GM19372 (cell line): ENCODE results near the gene WNK1.
"Not testable (repeated sequence)": the region's sequence is repeated elsewhere in the genome, so short reads cannot be mapped to it uniquely, and the experiment has no call there.

Experiments used
- ATAC-seq: cut with Tn5 transposase; IDR thresholded peaks from one replicate; pipeline ENCODE4 v1.9.1; 2021; ENCODE audit warnings: mild to moderate bottlenecking, low read depth, moderate library complexity; ENCODE audit not compliant: unreplicated experiment

WNK1 gene

DNA sequence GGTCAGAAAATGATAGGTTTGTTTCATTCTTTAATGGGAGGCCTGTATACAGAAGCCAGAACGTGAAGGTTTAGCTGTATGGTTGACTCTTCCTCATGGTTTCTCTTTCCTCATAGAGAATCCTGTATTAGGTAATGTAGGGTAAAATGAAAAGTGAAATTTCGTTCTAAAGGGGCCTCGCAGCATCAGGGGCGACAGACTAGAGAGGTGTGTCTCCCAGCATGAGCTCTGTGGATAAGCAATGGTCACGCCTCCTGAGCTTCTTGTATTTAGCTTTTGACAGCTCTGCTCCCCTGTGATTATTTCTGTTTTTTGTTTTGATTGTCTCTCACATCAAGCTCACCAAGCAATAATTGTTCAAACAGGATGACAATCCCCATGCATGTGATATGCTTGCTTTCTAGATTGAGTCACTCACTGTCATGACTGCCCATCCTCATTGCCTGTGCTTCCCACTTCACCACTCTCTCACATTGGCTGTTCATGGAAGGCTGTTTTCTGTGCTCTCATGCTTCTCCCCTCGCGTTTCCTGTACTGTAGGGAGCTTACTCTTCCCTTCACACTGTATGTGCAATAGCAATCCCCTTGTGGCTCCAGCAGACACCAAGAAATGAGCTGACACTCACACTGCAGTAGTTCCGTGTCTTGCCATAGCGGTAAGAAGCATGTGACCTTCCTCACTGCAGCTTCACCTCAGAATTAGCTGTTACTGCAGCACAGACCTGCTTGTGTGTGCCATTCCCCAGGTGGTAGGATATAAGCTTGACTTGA is 153.1 kb downstream of the WNK1 start:
- no peak for ATAC-seq

- ATAC-seq = no peak
Observed at GRCh38 chr12:906062-906585, 153.7 kb downstream of the WNK1 start.

- no peak for ATAC-seq
Observed at GRCh38 chr12:907413-908185, 155.2 kb downstream of the WNK1 start.

DNA sequence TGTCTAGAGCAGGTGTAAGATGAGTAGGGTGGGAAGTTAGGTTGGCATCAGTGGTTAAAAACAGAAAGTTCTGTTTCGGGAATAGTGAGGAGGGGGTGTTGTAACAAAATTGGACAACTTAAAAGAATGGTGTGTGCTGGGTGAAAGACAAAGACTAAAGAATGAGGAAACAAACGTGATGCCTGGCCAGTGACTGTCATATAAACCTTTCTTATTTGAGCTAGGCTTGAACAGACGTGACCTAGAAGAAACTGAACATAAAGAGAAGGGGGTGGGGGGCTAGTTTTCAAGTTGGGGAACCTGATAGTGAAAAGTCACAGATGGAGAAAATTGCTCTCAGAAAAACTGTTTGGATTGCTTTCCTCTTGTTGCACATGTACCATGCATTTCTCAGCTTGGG is 157.5 kb downstream of the WNK1 start:
- no peak for ATAC-seq

- no peak for ATAC-seq
Observed at GRCh38 chr12:910416-910815, 158.0 kb downstream of the WNK1 start.

DNA sequence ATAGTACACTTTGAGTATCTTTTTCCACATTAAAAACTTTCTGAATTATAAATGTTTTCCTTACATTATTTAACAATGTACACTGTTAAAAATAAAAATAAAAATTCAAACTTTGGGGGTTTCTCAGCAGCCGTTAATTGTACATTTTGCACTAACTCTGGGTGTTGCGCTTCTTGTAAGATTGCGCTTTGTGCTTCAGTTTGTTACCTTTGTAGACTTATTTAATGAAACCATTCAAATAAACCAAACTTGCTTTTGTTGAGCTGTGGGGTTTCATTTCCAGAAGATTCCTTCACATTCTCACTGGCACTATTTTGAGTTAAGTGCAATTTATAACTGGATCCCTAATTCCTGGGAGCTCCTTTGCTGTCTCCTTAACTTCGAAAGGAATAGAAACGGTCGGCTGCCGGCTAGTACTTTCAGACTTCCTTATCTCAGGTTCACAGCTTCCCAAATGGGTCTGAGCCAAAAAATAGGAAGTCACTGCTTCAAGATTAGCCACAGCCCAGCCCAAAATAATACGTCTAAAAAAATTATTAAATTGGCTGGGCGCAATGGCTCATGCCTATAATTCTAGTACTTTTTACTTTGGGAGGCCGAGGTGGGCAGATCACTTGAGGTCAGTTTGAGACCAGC is 158.9 kb downstream of the WNK1 start:
- ATAC-seq = no peak

DNA sequence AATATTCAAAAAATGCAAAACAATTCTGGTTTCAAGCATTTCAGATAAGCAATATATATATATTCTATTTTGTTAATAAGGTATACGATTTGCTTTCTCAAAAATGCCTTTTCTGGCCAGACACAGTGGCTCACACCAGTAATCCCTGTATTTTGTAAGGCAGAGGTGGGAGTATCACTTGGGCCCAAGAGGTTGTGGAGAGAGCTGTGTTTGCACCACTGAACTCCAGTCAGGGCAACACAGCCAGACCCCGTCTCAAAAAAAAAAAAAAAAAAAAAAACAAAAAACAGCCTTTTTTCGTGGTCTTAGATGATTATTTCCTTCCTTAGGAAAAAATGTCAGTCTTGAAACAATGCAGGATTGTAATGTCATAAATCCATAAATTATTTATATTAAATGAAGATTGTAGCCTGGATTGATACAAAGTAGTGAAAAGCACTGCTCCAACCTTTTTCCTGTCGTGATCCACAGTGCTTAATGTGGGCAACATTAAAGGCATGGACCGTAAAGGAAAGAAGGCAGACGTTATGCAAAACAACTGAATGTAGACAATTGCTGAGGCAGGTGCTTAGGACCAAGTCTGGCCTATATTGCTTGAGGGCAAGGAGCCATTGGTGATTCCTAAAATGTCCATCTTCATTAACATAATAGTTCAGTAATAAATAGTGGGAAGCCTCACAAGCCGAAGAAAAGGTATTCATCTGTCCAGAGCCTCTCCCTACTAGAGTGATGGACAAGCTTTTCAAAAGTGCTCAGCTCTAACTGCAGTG is 160.3 kb downstream of the WNK1 start:
- no peak for ATAC-seq

DNA sequence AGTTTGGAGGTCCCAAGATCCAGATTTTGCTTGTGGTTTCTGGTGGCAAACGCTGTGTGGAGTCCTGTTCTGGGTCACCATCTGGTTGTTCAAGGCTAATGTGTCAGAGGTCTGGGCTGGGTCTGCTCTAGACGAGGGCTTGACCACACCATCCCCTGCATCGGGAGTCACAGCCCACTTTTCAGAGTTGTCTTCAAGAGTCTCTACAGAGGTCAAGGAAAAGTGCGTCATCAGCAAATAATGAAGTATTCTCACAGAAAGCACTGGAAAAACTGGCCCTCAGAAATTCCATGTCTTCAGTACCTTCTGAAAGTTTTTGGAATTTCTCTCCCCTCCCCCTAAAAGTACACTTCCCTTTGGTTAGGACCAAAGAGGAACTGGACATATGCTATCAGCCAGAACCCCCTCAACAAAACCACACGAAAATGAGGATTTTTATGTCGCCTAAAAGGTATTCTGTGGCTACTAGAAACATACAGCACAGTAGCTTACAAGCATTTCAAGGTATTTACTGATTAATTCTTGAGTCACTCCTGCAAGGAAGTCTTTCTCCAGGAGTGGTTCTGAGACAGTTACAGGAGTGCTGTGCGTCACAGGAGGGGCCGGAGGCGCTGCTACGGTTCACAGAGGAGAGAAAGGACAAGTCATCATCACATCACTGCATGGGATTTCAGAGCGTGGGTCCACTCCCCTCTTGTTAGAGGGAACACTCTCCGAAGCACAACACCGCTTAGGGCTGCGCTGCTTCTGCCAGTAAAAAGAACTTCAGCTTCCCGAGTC is 161.7 kb downstream of the WNK1 start:
- no peak for ATAC-seq

- ATAC-seq = no peak
Observed at GRCh38 chr12:915090-915489, 162.7 kb downstream of the WNK1 start.

- no peak for ATAC-seq
Observed at GRCh38 chr12:916240-916639, 163.9 kb downstream of the WNK1 start.

GRCh38 chr12:916712-917445 is 164.5 kb downstream of the WNK1 start:
- no peak for ATAC-seq

GRCh38 chr12:920676-921075 is 168.3 kb downstream of the WNK1 start:
- no peak for ATAC-seq

DNA sequence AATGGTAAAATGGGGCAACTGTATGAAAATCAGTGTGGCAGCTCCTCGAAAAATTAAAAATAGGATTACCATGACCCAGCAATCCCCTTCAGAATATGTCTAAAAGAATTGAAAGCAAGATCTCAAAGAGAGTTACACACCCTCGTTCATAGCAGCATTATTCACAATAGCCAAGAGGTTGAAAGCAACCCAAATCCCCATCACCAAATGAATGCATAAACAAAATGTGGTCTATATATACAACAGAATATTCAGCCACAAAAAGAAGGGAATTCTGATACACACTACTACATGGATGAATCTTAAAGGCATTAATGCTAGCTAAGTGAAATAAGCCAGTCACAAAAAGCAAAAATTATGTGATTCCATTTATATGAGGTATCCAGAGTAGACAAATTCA is 169.9 kb downstream of the WNK1 start:
- ATAC-seq = no peak

- no peak for ATAC-seq
Observed at GRCh38 chr12:926641-927040, 174.3 kb downstream of the WNK1 start.

DNA sequence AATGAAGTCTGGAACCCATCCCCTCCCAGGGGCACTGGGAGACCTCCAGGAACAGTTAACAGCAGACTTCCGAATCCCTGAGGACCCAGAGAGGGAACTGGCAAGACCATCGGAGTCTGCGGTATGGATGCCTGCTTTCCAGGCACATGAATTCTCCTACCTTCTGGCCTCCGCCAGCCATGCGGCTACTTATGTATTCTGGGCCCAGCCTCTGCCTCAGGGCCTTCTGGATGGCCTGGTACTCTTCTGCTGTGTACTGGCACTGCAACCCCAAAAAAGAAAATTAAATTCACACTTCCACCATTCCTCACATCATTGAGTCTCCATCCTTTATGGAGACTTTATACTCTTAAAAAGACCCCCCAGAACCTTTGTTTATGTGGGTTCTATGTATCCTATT is 178.7 kb downstream of the WNK1 start:
- no peak for ATAC-seq

GRCh38 chr12:931591-931990 is 179.2 kb downstream of the WNK1 start:
- no peak for ATAC-seq

- ATAC-seq = not testable (repeated sequence)
Observed at GRCh38 chr12:935891-936290, 183.5 kb downstream of the WNK1 start.

DNA sequence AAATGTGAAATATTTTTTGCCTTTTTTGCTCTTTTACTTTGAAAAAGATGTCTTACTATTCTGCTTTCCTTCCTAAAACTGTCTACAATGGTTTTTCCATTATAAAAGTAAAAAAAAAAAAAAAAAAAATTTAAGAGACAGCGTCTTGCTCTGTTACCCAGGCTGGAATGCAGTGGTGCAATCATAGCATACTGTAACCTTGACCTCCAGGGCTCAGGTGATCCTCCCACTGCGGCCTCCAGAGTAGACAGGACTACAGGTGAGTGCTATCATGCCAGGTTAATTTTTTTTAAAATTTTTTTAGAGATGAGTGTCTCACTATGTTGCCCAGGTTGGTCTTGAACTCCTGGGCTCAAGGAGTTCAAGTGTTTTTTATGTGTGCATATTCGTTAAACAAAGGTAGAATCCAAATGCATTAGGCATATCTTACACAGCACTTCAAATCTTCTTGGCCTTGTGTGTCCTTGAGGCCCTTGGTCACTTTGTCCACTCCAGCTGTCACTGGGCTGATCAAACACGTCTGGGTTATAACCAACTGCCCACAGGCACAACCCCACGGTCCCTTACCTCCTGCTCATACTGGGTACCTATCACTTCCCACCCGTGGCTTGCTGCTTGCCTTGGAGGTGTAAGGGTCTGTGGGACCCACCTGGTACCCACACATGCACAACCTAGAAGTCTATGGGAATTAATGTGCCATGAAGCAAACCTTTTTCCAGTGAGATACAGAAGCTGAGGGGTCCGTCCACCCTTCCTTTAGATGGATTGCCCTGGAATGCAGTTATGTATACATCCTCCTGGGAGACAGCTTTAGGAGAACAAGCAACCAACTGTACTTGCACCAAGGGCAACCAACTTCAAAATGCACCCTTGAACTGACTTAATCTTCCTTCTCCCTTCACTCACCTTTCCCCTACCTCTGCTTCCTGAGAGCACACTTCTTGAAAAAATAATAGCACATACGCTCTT is 184.3 kb downstream of the WNK1 start:
- no peak for ATAC-seq
